HEK293 (cell line): ENCODE measurements around the gene COMMD7.
A peak's percentile ranks its signal among the peaks of the same experiment; 100 is the strongest.

Source experiments
- CTCF ChIA-PET: fragments of 350-600 bp; formaldehyde crosslinking; extraction: SDS; loops from one replicate; lab custom pipeline; 2021; ENCODE audit warnings: antibody characterized with exemption; lab: Yijun Ruan, JAX
- POLR2A ChIA-PET: fragments of 300-600 bp; formaldehyde crosslinking; extraction: SDS; loops from one replicate; lab custom pipeline; 2020; ENCODE audit warnings: antibody characterized with exemption, inconsistent platforms; lab: Yijun Ruan, JAX
- H3K27ac ChIP-seq: fragments of 200-500 bp; sonication (Bioruptor generic); 2 replicates; pipeline ENCODE4 v1.5.1; 2014; ENCODE audit warnings: low read depth, low read length, control low read depth, inconsistent platforms; ENCODE audit errors: extremely low read depth
- H3K36me3 ChIP-seq, 2 experiments: fragments of 200-500 bp in 1 of 2; sonication (Bioruptor generic) in 1 of 2; 1 replicate in 1 of 2; 2 replicates in 1 of 2; pipeline ENCODE4 v1.5.1; 2014 to 2017; ENCODE audit warnings: inconsistent platforms in 2 of 2, low read length in 2 of 2; ENCODE audit not compliant: control insufficient read depth in 2 of 2, insufficient read depth in 1 of 2
- H3K4me1 ChIP-seq: fragments of 200-500 bp; sonication (Bioruptor generic); 2 replicates; pipeline ENCODE4 v1.5.1; 2014; ENCODE audit warnings: mild to moderate bottlenecking, low read length, inconsistent platforms; ENCODE audit not compliant: control insufficient read depth, insufficient read depth
- H3K4me3 ChIP-seq: 2 replicates; pipeline ENCODE4 v1.5.1; 2011; ENCODE audit warnings: low read depth, mild to moderate bottlenecking, control low read depth, low read length, moderate library complexity
- H3K9me3 ChIP-seq: fragments of 200-500 bp; sonication (Bioruptor generic); 2 replicates; pipeline ENCODE4 v1.5.1; 2014; ENCODE audit warnings: low read depth, low read length, inconsistent platforms; ENCODE audit not compliant: control insufficient read depth, insufficient read depth
- PRDM1 ChIP-seq: fragments of 450-650 bp; formaldehyde crosslinking; IDR thresholded peaks from 2 replicates; pipeline ENCODE4; 2016; ENCODE audit warnings: missing biosample characterization, missing genetic modification characterization
- RBAK ChIP-seq: fragments of 450-650 bp; formaldehyde crosslinking; IDR thresholded peaks from 2 replicates; pipeline ENCODE4 v1.5.1; 2016; ENCODE audit warnings: missing biosample characterization, missing genetic modification characterization
- WT1 ChIP-seq: fragments of 450-650 bp; formaldehyde crosslinking; IDR thresholded peaks from 2 replicates; pipeline ENCODE4 v1.5.1; 2016; ENCODE audit warnings: missing biosample characterization, missing genetic modification characterization
- YY2 ChIP-seq: fragments of 450-650 bp; formaldehyde crosslinking; IDR thresholded peaks from 2 replicates; pipeline ENCODE4 v1.5.1; 2016; ENCODE audit warnings: missing biosample characterization, missing genetic modification characterization
- ZFHX2 ChIP-seq: fragments of 450-650 bp; formaldehyde crosslinking; conservative IDR thresholded peaks from 2 replicates; pipeline ENCODE4 v1.5.1; 2016; ENCODE audit warnings: missing biosample characterization, missing genetic modification characterization
- ZFP3 ChIP-seq: fragments of 450-650 bp; formaldehyde crosslinking; IDR thresholded peaks from 2 replicates; pipeline ENCODE4 v1.5.1; 2016; ENCODE audit warnings: low read depth, missing biosample characterization, missing genetic modification characterization
- ZFP69B ChIP-seq: fragments of 450-650 bp; formaldehyde crosslinking; IDR thresholded peaks from 2 replicates; pipeline ENCODE4 v1.5.1; 2016; ENCODE audit warnings: missing biosample characterization, missing genetic modification characterization
- ZIC2 ChIP-seq: fragments of 450-650 bp; formaldehyde crosslinking; IDR thresholded peaks from 2 replicates; pipeline ENCODE4 v1.5.1; 2016; ENCODE audit warnings: missing biosample characterization, missing genetic modification characterization
- ZNF10 ChIP-seq: fragments of 450-650 bp; formaldehyde crosslinking; IDR thresholded peaks from 2 replicates; pipeline ENCODE4 v1.5.1; 2017; ENCODE audit warnings: missing biosample characterization, missing genetic modification characterization
- ZNF202 ChIP-seq: fragments of 450-650 bp; formaldehyde crosslinking; IDR thresholded peaks from 2 replicates; pipeline ENCODE4 v1.5.1; 2016; ENCODE audit warnings: missing biosample characterization, missing genetic modification characterization, borderline replicate concordance
- ZNF366 ChIP-seq: fragments of 450-650 bp; formaldehyde crosslinking; conservative IDR thresholded peaks from 2 replicates; pipeline ENCODE4 v1.5.1; 2016; ENCODE audit warnings: missing biosample characterization, missing genetic modification characterization
- ZNF423 ChIP-seq: fragments of 450-650 bp; formaldehyde crosslinking; IDR thresholded peaks from 2 replicates; pipeline ENCODE4 v1.5.1; 2016; ENCODE audit warnings: missing biosample characterization, missing genetic modification characterization
- ZNF449 ChIP-seq: fragments of 450-650 bp; formaldehyde crosslinking; IDR thresholded peaks from 2 replicates; pipeline ENCODE4 v1.5.1; 2017; ENCODE audit warnings: missing biosample characterization, mild to moderate bottlenecking, missing genetic modification characterization, moderate library complexity
- ZNF76 ChIP-seq: fragments of 450-650 bp; formaldehyde crosslinking; IDR thresholded peaks from 2 replicates; pipeline ENCODE4; 2016; ENCODE audit warnings: low read depth, missing biosample characterization, missing genetic modification characterization, borderline replicate concordance
- TF ChIP-seq, protein P1 (sequence below): fragments of 450-650 bp; formaldehyde crosslinking; IDR thresholded peaks from 2 replicates; pipeline ENCODE4 v1.5.1; 2016; ENCODE audit warnings: missing biosample characterization, missing genetic modification characterization
- TF ChIP-seq, protein P2 (sequence below): fragments of 450-650 bp; formaldehyde crosslinking; IDR thresholded peaks from 2 replicates; pipeline ENCODE4 v1.5.1; 2016; ENCODE audit warnings: missing biosample characterization, missing genetic modification characterization
- TF ChIP-seq, protein P3 (sequence below): fragments of 450-650 bp; formaldehyde crosslinking; IDR thresholded peaks from 2 replicates; pipeline ENCODE4 v1.5.1; 2016; ENCODE audit warnings: missing biosample characterization, missing genetic modification characterization
- TF ChIP-seq, protein P4 (sequence below): fragments of 450-650 bp; formaldehyde crosslinking; IDR thresholded peaks from 2 replicates; pipeline ENCODE4 v1.5.1; 2016; ENCODE audit warnings: missing biosample characterization, missing genetic modification characterization, borderline replicate concordance

The COMMD7 gene

DNA sequence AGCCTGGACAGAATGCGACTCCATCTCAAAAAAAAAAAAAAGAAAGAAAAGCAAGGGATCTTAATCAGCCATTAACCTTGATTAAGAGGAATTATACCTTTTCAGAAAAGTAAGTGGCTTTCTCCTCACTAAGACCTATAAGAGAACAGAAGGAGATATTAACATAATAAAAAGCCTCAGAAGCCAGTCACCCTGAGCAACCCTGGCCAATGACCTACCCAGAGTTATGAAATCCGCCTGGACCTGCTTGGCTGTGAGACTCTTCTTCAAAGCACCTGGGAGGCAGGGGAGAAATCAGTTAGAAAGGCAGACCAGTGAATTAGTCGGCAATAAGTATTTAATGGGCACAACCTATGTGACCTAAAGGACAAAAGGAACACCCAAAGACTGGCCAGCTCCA is 36.8 kb downstream of the COMMD7 start:
- Histone ChIP-seq H3K4me3 (no peak overlapping the region), H3K4me1 (peaks cover 7% of the 10 kb centered on the region; the same call in 1 of the 2 replicates), H3K9me3 (no peaks in the 10 kb centered on the region), H3K27ac (no peak overlapping the region), H3K36me3 (peaks cover 0 to 29% of the 10 kb centered on the region in 2 experiments; a peak in 1 of 3 replicates)
- TF ChIP-seq ZNF449 (tag by site-specific recombination) = no peak
- TF ChIP-seq, protein P1, sequence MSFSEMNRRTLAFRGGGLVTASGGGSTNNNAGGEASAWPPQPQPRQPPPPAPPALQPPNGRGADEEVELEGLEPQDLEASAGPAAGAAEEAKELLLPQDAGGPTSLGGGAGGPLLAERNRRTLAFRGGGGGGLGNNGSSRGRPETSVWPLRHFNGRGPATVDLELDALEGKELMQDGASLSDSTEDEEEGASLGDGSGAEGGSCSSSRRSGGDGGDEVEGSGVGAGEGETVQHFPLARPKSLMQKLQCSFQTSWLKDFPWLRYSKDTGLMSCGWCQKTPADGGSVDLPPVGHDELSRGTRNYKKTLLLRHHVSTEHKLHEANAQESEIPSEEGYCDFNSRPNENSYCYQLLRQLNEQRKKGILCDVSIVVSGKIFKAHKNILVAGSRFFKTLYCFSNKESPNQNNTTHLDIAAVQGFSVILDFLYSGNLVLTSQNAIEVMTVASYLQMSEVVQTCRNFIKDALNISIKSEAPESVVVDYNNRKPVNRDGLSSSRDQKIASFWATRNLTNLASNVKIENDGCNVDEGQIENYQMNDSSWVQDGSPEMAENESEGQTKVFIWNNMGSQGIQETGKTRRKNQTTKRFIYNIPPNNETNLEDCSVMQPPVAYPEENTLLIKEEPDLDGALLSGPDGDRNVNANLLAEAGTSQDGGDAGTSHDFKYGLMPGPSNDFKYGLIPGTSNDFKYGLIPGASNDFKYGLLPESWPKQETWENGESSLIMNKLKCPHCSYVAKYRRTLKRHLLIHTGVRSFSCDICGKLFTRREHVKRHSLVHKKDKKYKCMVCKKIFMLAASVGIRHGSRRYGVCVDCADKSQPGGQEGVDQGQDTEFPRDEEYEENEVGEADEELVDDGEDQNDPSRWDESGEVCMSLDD (tag by site-specific recombination) = no peak
- TF ChIP-seq RBAK = no peak
- no peak for TF ChIP-seq ZNF10 (tag by site-specific recombination)
- TF ChIP-seq PRDM1 = no peak
- no peak for TF ChIP-seq YY2
- no peak for TF ChIP-seq ZFP69B (tag by site-specific recombination)
- no peak for TF ChIP-seq ZNF366 (tag by site-specific recombination)
- TF ChIP-seq, protein P2, sequence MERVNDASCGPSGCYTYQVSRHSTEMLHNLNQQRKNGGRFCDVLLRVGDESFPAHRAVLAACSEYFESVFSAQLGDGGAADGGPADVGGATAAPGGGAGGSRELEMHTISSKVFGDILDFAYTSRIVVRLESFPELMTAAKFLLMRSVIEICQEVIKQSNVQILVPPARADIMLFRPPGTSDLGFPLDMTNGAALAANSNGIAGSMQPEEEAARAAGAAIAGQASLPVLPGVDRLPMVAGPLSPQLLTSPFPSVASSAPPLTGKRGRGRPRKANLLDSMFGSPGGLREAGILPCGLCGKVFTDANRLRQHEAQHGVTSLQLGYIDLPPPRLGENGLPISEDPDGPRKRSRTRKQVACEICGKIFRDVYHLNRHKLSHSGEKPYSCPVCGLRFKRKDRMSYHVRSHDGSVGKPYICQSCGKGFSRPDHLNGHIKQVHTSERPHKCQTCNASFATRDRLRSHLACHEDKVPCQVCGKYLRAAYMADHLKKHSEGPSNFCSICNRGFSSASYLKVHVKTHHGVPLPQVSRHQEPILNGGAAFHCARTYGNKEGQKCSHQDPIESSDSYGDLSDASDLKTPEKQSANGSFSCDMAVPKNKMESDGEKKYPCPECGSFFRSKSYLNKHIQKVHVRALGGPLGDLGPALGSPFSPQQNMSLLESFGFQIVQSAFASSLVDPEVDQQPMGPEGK = no peak
- TF ChIP-seq, protein P3, sequence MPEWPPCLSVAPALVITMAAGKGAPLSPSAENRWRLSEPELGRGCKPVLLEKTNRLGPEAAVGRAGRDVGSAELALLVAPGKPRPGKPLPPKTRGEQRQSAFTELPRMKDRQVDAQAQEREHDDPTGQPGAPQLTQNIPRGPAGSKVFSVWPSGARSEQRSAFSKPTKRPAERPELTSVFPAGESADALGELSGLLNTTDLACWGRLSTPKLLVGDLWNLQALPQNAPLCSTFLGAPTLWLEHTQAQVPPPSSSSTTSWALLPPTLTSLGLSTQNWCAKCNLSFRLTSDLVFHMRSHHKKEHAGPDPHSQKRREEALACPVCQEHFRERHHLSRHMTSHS (tag by site-specific recombination) = no peak
- TF ChIP-seq WT1 (tag by site-specific recombination) = no peak
- no peak for TF ChIP-seq ZFP3
- TF ChIP-seq ZFHX2 (tag by site-specific recombination) = no peak
- TF ChIP-seq ZNF76 (tag by site-specific recombination) = no peak
- no peak for TF ChIP-seq ZNF202 (tag by site-specific recombination)
- no peak for TF ChIP-seq ZNF423 (tag by site-specific recombination)
- POLR2A ChIA-PET = interaction anchor here (0.5 kb wide), 1 partner anchor 14 kb away, joined by 7 read pairs; no protein-coding TSS in a partner anchor
- CTCF ChIA-PET = no interaction called here

DNA sequence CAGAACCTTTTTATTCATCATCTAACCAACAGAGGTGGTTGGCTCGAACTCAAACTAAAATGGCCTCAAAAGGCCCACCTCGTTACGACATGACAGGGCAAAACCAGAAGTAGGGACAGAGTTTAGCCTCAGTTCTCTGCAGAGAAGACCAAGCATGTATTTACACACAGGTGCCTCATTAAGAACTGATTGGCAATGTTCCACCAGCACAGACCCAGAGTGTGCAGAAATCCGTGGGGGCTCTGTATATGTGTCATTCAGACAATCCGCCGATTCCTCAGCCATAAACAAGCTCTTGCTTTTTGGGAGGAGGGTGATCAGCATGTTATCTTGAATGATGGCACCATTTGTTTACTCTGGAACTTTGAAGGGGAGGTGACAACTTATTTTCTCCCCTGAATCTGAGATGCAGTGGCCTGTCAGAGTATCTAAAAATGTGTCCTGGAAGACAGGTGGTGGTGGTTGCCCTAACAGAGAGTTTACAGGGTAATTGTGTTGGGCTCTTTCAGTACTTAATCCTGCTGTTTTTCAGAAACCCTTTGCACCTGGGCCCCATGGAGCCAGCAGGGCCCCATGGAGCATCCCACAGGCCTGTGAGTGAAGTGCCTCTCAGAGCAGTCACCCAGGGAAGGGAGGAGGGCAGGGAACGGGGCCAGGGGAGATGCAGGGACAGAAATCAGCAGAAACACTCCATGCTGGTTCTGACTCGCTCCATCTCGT is 40.4 kb downstream of the COMMD7 start:
- H3K27ac ChIP-seq = no peak overlapping the region
- no peak overlapping the region for H3K4me3 ChIP-seq
- H3K36me3 ChIP-seq = peaks cover 0 to 29% of the 10 kb centered on the region in 2 experiments; a peak in 2 of 3 replicates
- ChIA-PET POLR2A (no interaction called here), CTCF (interaction anchor here (2.6 kb wide), 1 partner anchor 75 kb away, joined by 7 read pairs; no protein-coding TSS in a partner anchor)
- H3K9me3 ChIP-seq = no peaks in the 10 kb centered on the region
- H3K4me1 ChIP-seq = no peaks in the 10 kb centered on the region
- TF ChIP-seq, protein P4, sequence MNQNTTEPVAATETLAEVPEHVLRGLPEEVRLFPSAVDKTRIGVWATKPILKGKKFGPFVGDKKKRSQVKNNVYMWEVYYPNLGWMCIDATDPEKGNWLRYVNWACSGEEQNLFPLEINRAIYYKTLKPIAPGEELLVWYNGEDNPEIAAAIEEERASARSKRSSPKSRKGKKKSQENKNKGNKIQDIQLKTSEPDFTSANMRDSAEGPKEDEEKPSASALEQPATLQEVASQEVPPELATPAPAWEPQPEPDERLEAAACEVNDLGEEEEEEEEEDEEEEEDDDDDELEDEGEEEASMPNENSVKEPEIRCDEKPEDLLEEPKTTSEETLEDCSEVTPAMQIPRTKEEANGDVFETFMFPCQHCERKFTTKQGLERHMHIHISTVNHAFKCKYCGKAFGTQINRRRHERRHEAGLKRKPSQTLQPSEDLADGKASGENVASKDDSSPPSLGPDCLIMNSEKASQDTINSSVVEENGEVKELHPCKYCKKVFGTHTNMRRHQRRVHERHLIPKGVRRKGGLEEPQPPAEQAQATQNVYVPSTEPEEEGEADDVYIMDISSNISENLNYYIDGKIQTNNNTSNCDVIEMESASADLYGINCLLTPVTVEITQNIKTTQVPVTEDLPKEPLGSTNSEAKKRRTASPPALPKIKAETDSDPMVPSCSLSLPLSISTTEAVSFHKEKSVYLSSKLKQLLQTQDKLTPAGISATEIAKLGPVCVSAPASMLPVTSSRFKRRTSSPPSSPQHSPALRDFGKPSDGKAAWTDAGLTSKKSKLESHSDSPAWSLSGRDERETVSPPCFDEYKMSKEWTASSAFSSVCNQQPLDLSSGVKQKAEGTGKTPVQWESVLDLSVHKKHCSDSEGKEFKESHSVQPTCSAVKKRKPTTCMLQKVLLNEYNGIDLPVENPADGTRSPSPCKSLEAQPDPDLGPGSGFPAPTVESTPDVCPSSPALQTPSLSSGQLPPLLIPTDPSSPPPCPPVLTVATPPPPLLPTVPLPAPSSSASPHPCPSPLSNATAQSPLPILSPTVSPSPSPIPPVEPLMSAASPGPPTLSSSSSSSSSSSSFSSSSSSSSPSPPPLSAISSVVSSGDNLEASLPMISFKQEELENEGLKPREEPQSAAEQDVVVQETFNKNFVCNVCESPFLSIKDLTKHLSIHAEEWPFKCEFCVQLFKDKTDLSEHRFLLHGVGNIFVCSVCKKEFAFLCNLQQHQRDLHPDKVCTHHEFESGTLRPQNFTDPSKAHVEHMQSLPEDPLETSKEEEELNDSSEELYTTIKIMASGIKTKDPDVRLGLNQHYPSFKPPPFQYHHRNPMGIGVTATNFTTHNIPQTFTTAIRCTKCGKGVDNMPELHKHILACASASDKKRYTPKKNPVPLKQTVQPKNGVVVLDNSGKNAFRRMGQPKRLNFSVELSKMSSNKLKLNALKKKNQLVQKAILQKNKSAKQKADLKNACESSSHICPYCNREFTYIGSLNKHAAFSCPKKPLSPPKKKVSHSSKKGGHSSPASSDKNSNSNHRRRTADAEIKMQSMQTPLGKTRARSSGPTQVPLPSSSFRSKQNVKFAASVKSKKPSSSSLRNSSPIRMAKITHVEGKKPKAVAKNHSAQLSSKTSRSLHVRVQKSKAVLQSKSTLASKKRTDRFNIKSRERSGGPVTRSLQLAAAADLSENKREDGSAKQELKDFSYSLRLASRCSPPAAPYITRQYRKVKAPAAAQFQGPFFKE (tag by site-specific recombination) = no peak
- TF ChIP-seq ZIC2 (tag by site-specific recombination) (peak; percentile 80), ZNF423 (tag by site-specific recombination) (no peak)
- TF ChIP-seq, protein P2 = no peak
